Neuronal stem cell (in vitro differentiated cells): ENCODE measurements around the gene BNIPL. TPM values are rescaled to one million over a fixed set of nuclear protein-coding genes. Genes with fewer than 3 reads are reported as not detected.

Experiments
- small RNA-seq: library from polyadenylated mRNA; stranded (forward); fragments of <200 nt; extraction: miRNeasy Mini kit (QIAGEN cat#:217004); gene quantifications from one replicate; pipeline ENCODE3, GENCODE V24; 2013; ENCODE audit not compliant: insufficient read depth

BNIPL gene

Small RNA genes within 50 kb of the gene (small RNA-seq; reads per million reads assigned to genes)
- not detected for gene RNU6-884P
